IgD-negative memory B cell (primary cell): ENCODE measurements around the gene ALG8. TPM values are rescaled to one million over a fixed set of nuclear protein-coding genes. Genes with fewer than 3 reads are reported as not detected.

ENCODE experiments used
- H3K27ac Mint-ChIP-seq, 3 donors: one replicate each; pipeline ENCODE4 v1.8.0; 2020 to 2022; ENCODE audit warnings: mild to moderate bottlenecking in 3 of 3, mixed read lengths in 3 of 3, moderate library complexity in 1 of 3
- H3K27me3 Mint-ChIP-seq: one replicate; pipeline ENCODE4 v1.8.0; 2021; ENCODE audit warnings: mixed read lengths
- H3K36me3 Mint-ChIP-seq: one replicate; pipeline ENCODE4 v1.8.0; 2020; ENCODE audit warnings: mild to moderate bottlenecking, mixed read lengths
- H3K4me1 Mint-ChIP-seq, 3 donors: one replicate each; pipeline ENCODE4 v1.8.0; 2020 to 2022; ENCODE audit warnings: mixed read lengths in 3 of 3, mild to moderate bottlenecking in 1 of 3
- H3K4me3 Mint-ChIP-seq, 4 donors: one replicate each; pipeline ENCODE4 v1.8.0; 2020 to 2022; ENCODE audit warnings: mild to moderate bottlenecking in 4 of 4, mixed read lengths in 4 of 4, moderate library complexity in 3 of 4
- H3K9me3 Mint-ChIP-seq, 3 donors: one replicate each; pipeline ENCODE4 v1.8.0; 2020 to 2021; ENCODE audit warnings: mixed read lengths in 3 of 3, mild to moderate bottlenecking in 1 of 3
- polyA plus RNA-seq: library from polyadenylated mRNA; unstranded; fragments of 300-500 nt; fragmentation: Illumina TruSeq; gene quantifications from one replicate; pipeline ENCODE4 v1.2.3, GENCODE V29; 2021

The ALG8 gene
- polyA plus RNA-seq, 1 donor from 2014 or later, result 55.1 TPM

- peaks cover 0 to 1% (median 0%) of the 10 kb centered on the region in 3 donors for H3K4me1 Mint-ChIP-seq
- H3K4me3 Mint-ChIP-seq, result no peak overlapping the region
- H3K27me3 Mint-ChIP-seq, result no peaks in the 10 kb centered on the region
- H3K36me3 Mint-ChIP-seq, result peaks cover 9% of the 10 kb centered on the region
- no peaks in the 10 kb centered on the region for H3K9me3 Mint-ChIP-seq
- no peak overlapping the region for H3K27ac Mint-ChIP-seq
Observed at GRCh38 chr11:78168539-78169477, 29.4 kb upstream of the ALG8 start.

GRCh38 chr11:78166855-78167469 is 27.5 kb upstream of the ALG8 start:
- no peaks in the 10 kb centered on the region for H3K9me3 Mint-ChIP-seq
- no peak overlapping the region for H3K4me3 Mint-ChIP-seq
- H3K4me1 Mint-ChIP-seq, result peaks cover 0 to 1% (median 0%) of the 10 kb centered on the region in 3 donors
- no peak overlapping the region for H3K27ac Mint-ChIP-seq
- no peaks in the 10 kb centered on the region for H3K36me3 Mint-ChIP-seq
- no peaks in the 10 kb centered on the region for H3K27me3 Mint-ChIP-seq

GRCh38 chr11:78164471-78164870 is 25.0 kb upstream of the ALG8 start:
- Mint-ChIP-seq H3K36me3 (peaks cover 2% of the 10 kb centered on the region), H3K27ac (no peak overlapping the region), H3K9me3 (no peaks in the 10 kb centered on the region), H3K4me3 (no peak overlapping the region), H3K4me1 (peaks cover 0 to 1% (median 0%) of the 10 kb centered on the region in 3 donors), H3K27me3 (no peaks in the 10 kb centered on the region)

GRCh38 chr11:78163828-78164227 is 24.4 kb upstream of the ALG8 start:
- H3K9me3 Mint-ChIP-seq, result no peaks in the 10 kb centered on the region
- no peaks in the 10 kb centered on the region for H3K27me3 Mint-ChIP-seq
- H3K27ac Mint-ChIP-seq, result no peak overlapping the region
- peaks cover 0 to 1% (median 0%) of the 10 kb centered on the region in 3 donors for H3K4me1 Mint-ChIP-seq
- peaks cover 2% of the 10 kb centered on the region for H3K36me3 Mint-ChIP-seq
- no peak overlapping the region for H3K4me3 Mint-ChIP-seq

- no peaks in the 10 kb centered on the region for H3K27me3 Mint-ChIP-seq
- H3K9me3 Mint-ChIP-seq, result no peaks in the 10 kb centered on the region
- peaks cover 4% of the 10 kb centered on the region for H3K36me3 Mint-ChIP-seq
- no peak overlapping the region for H3K27ac Mint-ChIP-seq
- H3K4me3 Mint-ChIP-seq, result no peak overlapping the region
- peaks cover 0 to 1% (median 0%) of the 10 kb centered on the region in 3 donors for H3K4me1 Mint-ChIP-seq
Observed at GRCh38 chr11:78161962-78162371, 22.5 kb upstream of the ALG8 start.

- H3K4me3 Mint-ChIP-seq, result no peak overlapping the region
- H3K4me1 Mint-ChIP-seq, result peaks cover 0 to 1% (median 0%) of the 10 kb centered on the region in 3 donors
- no peaks in the 10 kb centered on the region for H3K9me3 Mint-ChIP-seq
- peaks cover 4% of the 10 kb centered on the region for H3K36me3 Mint-ChIP-seq
- H3K27ac Mint-ChIP-seq, result no peak overlapping the region
- H3K27me3 Mint-ChIP-seq, result no peaks in the 10 kb centered on the region
Observed at GRCh38 chr11:78161346-78161745, 21.9 kb upstream of the ALG8 start.

GRCh38 chr11:78160557-78160956 is 21.1 kb upstream of the ALG8 start:
- peaks cover 0 to 1% (median 0%) of the 10 kb centered on the region in 3 donors for H3K4me1 Mint-ChIP-seq
- no peak overlapping the region for H3K4me3 Mint-ChIP-seq
- no peaks in the 10 kb centered on the region for H3K27me3 Mint-ChIP-seq
- H3K36me3 Mint-ChIP-seq, result peaks cover 4% of the 10 kb centered on the region
- no peaks in the 10 kb centered on the region for H3K9me3 Mint-ChIP-seq
- peak overlapping the region in 1 of 3 donors; percentile 73 for H3K27ac Mint-ChIP-seq

GRCh38 chr11:78158987-78159652 is 19.7 kb upstream of the ALG8 start:
- Mint-ChIP-seq H3K4me3 (no peak overlapping the region), H3K4me1 (no peaks in the 10 kb centered on the region), H3K36me3 (peaks cover 4% of the 10 kb centered on the region), H3K27ac (no peak overlapping the region), H3K9me3 (no peaks in the 10 kb centered on the region), H3K27me3 (no peaks in the 10 kb centered on the region)

GRCh38 chr11:78156127-78156844 is 16.9 kb upstream of the ALG8 start:
- Mint-ChIP-seq H3K36me3 (peaks cover 3% of the 10 kb centered on the region), H3K9me3 (no peaks in the 10 kb centered on the region), H3K27me3 (no peaks in the 10 kb centered on the region), H3K4me1 (no peaks in the 10 kb centered on the region), H3K4me3 (no peak overlapping the region), H3K27ac (no peak overlapping the region)

GRCh38 chr11:78151804-78152203 is 12.4 kb upstream of the ALG8 start:
- H3K27me3 Mint-ChIP-seq, result no peaks in the 10 kb centered on the region
- no peak overlapping the region for H3K4me3 Mint-ChIP-seq
- no peaks in the 10 kb centered on the region for H3K36me3 Mint-ChIP-seq
- no peaks in the 10 kb centered on the region for H3K4me1 Mint-ChIP-seq
- no peak overlapping the region for H3K27ac Mint-ChIP-seq
- no peaks in the 10 kb centered on the region for H3K9me3 Mint-ChIP-seq

GRCh38 chr11:78150754-78151153 is 11.3 kb upstream of the ALG8 start:
- no peak overlapping the region for H3K4me3 Mint-ChIP-seq
- no peak overlapping the region for H3K27ac Mint-ChIP-seq
- no peaks in the 10 kb centered on the region for H3K9me3 Mint-ChIP-seq
- no peaks in the 10 kb centered on the region for H3K4me1 Mint-ChIP-seq
- no peaks in the 10 kb centered on the region for H3K36me3 Mint-ChIP-seq
- H3K27me3 Mint-ChIP-seq, result no peaks in the 10 kb centered on the region

- Mint-ChIP-seq H3K27ac (no peak overlapping the region), H3K9me3 (no peaks in the 10 kb centered on the region), H3K4me1 (no peaks in the 10 kb centered on the region), H3K4me3 (peak overlapping the region in 1 of 4 donors; percentile 39), H3K27me3 (no peaks in the 10 kb centered on the region), H3K36me3 (no peaks in the 10 kb centered on the region)
Observed at GRCh38 chr11:78150346-78150745, 10.9 kb upstream of the ALG8 start.

- H3K27me3 Mint-ChIP-seq, result no peaks in the 10 kb centered on the region
- no peaks in the 10 kb centered on the region for H3K36me3 Mint-ChIP-seq
- no peaks in the 10 kb centered on the region for H3K9me3 Mint-ChIP-seq
- H3K4me1 Mint-ChIP-seq, result no peaks in the 10 kb centered on the region
- no peak overlapping the region for H3K27ac Mint-ChIP-seq
- no peak overlapping the region for H3K4me3 Mint-ChIP-seq
Observed at GRCh38 chr11:78149646-78150045, 10.2 kb upstream of the ALG8 start.

- Mint-ChIP-seq H3K4me1 (peaks cover 10 to 13% (median 12%) of the 10 kb centered on the region in 3 donors), H3K4me3 (peak overlapping the region in 1 of 4 donors; percentile 2), H3K27me3 (no peaks in the 10 kb centered on the region), H3K27ac (no peak overlapping the region), H3K9me3 (no peaks in the 10 kb centered on the region), H3K36me3 (no peaks in the 10 kb centered on the region)
Observed at GRCh38 chr11:78147807-78148206, 8.4 kb upstream of the ALG8 start.
